Measurements from ENCODE around the gene AKNA. TPM values are rescaled to one million over a fixed set of nuclear protein-coding genes. Genes with fewer than 3 reads are reported as not detected.

AKNA gene
- total and polyA plus RNA-seq, 2 of the 8 experiments (the other 6 are each of a cell fraction or from before 2014, with no cell fraction given) = 21.0 to 27.4 TPM

GRCh38 chr9:114416290-114416689 is 28.5 kb upstream of the AKNA start:
- Histone ChIP-seq H3K9ac (replicated peaks in 1 of 4; ENCODE audit: extremely low read depth in 1 of 4, low read depth in 3 of 4, low read length in 3 of 4) (no peak overlapping the region), H2AFZ (ENCODE audit: low read length) (no peak overlapping the region), H3K4me2 (ENCODE audit: insufficient read depth in 1 of 2, low read depth in 2 of 2, low read length in 2 of 2) (no peak overlapping the region), H3K4ac (replicated peaks; ENCODE audit: insufficient read length, low read depth, low read length) (no peak overlapping the region), H3K23ac (ENCODE audit: insufficient read length) (no peak overlapping the region), H3K18ac (ENCODE audit: extremely low read depth, low read length) (no peak overlapping the region), H3K23me2 (ENCODE audit: low read depth, low read length) (no peaks in the 10 kb centered on the region), H3K36me3 (ENCODE audit: control insufficient read depth in 2 of 4, insufficient read depth in 4 of 4, low read length in 3 of 4) (no peaks in the 10 kb centered on the region; a peak in 1 of 8 replicates), H4K91ac (replicated peaks; ENCODE audit: insufficient read length, low read length) (no peak overlapping the region), H2BK12ac (ENCODE audit: low read depth, low read length) (no peak overlapping the region), H2BK15ac (ENCODE audit: low read length) (no peak overlapping the region), H4K5ac (ENCODE audit: insufficient read length, low read depth, low read length) (no peak overlapping the region), H3K79me1 (ENCODE audit: low read depth, low read length) (no peaks in the 10 kb centered on the region), H3K27me3 (replicated peaks in 1 of 4; ENCODE audit: control insufficient read depth in 3 of 4, extremely low read depth in 1 of 4, insufficient read depth in 3 of 4, low read length in 3 of 4) (no peaks in the 10 kb centered on the region), H4K8ac (ENCODE audit: extremely low read depth, insufficient read depth, low read length) (no peak overlapping the region), H3K9me3 (ENCODE audit: insufficient read depth in 2 of 2, low read depth in 1 of 2, low read length in 1 of 2) (no peaks in the 10 kb centered on the region), H2BK20ac (ENCODE audit: low read length) (no peak overlapping the region), H3K4me1 (replicated peaks in 1 of 4; ENCODE audit: control insufficient read depth in 3 of 4, insufficient read depth in 4 of 4, low read length in 3 of 4) (peaks cover 2 to 7% (median 5%) of the 10 kb centered on the region in 4 experiments; a peak in 6 of 7 replicates), H3K14ac (ENCODE audit: insufficient read length) (no peak overlapping the region), H2AK5ac (ENCODE audit: low read depth, low read length) (no peak overlapping the region), H2BK5ac (ENCODE audit: low read depth, low read length) (no peak overlapping the region), H3K4me3 (ENCODE audit: extremely low read depth in 1 of 4, insufficient read depth in 2 of 4, low read depth in 3 of 4, low read length in 4 of 4) (no peak overlapping the region), H2BK120ac (replicated peaks; ENCODE audit: low read depth, low read length) (no peak overlapping the region), H4K20me1 (replicated peaks in 1 of 2; ENCODE audit: control insufficient read depth in 1 of 2, insufficient read depth in 2 of 2, low read length in 2 of 2) (no peaks in the 10 kb centered on the region), H3K56ac (replicated peaks; ENCODE audit: insufficient read length, low read depth, low read length) (no peak overlapping the region), H3K27ac (ENCODE audit: low read depth, low read length) (no peak overlapping the region), H3K79me2 (ENCODE audit: control insufficient read depth in 1 of 2, insufficient read depth in 2 of 2, low read length in 2 of 2) (no peaks in the 10 kb centered on the region)
- ChIA-PET POLR2A (ENCODE audit: partially characterized antibody) (interaction anchor here (1.2 to 2.3 kb wide), 4 partner anchors 8 to 51 kb away, joined by 3 to 4 read pairs (median 3); no protein-coding TSS in a partner anchor), CTCF (ENCODE audit: partially characterized antibody) (interaction anchor here (0.6 to 22.5 kb wide), 7 partner anchors 12 to 265 kb away, joined by 3 to 271 read pairs (median 6); no protein-coding TSS in a partner anchor)
- WGBS, 2 experiments (ENCODE audit: extremely low coverage in 1 of 2, insufficient coverage in 1 of 2, insufficient read length in 1 of 2, insufficient replicate concordance in 2 of 2, low coverage in 1 of 2, low lambda C conversion rate in 2 of 2, missing lambda C conversion rate in 1 of 2) = 56% methylated on average over 5 of the region's 5 CpGs; no CpG with 5 or more reads in 1 of the 2 experiments
- DNase-seq (ENCODE audit: low read depth in 1 of 2, low spot score in 2 of 2) (no peak), FAIRE-seq (no peak)
- no peak for TF ChIP-seq BACH1 (IDR thresholded peaks at IDR 0.05; ENCODE audit: low read length)
